NCI-H128 (cell line): ENCODE data around the gene TXNDC15.
A peak's percentile ranks its signal among the peaks of the same experiment; 100 is the strongest.
"Not testable (repeated sequence)": the region's sequence is repeated elsewhere in the genome, so short reads cannot be mapped to it uniquely, and the experiment has no call there.

ENCODE experiments used
- DNase-seq: peaks from one replicate; lab custom pipeline; 2025; ENCODE audit not compliant: unreplicated experiment; lab: John Stamatoyannopoulos, UW

The TXNDC15 gene

GRCh38 chr5:134873987-134874830 is at the start of gene TXNDC15:
Gene TXNDC15, plus strand, starts transcription at chr5:134874371. Its CDS starts 57 bp downstream, at chr5:134874428.
- DNase-seq, result peak; percentile 53

- DNase-seq, result no peak
These were observed 49.5 kb upstream of the TXNDC15 start for GRCh38 chr5:134824681-134825080.

- DNase-seq, result no peak
These were observed 49.0 kb upstream of the TXNDC15 start for GRCh38 chr5:134825212-134825611.

- DNase-seq, result no peak
These were observed 40.7 kb upstream of the TXNDC15 start for GRCh38 chr5:134833340-134834032.

GRCh38 chr5:134835623-134836022 is 38.5 kb upstream of the TXNDC15 start:
- DNase-seq, result no peak

DNA sequence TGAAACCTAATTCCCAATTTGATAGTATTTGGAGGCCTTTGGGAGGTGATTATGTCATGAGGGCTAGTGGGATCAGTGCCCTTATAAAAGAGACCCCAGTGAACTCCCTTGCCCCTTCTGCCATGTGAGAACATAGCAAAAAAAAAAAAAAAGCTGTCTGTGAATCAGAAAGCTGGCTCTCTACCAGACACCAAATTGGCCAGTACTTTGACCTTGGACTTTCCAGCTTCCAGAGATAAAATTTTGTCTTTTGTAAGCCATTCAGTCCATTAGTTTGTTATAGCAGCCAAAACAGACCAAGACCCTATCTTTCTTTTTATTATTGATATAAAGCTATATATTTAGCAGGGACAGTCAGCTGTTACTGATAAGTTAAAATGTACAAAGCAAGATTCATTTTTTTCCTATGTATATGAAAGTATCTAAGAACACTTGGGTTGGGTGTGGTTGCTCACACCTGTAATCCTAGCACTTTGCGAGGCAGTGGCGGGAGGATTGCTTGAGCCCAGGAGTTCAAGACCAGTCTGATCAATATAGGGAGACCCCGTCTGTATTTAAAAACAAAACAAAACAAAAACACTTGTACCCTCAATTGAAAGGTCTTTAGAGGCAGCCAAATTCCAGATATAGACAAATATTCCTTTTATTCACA is 36.5 kb upstream of the TXNDC15 start:
- no peak for DNase-seq

- not testable (repeated sequence) for DNase-seq
These were observed 35.8 kb upstream of the TXNDC15 start for GRCh38 chr5:134838361-134838760.

DNA sequence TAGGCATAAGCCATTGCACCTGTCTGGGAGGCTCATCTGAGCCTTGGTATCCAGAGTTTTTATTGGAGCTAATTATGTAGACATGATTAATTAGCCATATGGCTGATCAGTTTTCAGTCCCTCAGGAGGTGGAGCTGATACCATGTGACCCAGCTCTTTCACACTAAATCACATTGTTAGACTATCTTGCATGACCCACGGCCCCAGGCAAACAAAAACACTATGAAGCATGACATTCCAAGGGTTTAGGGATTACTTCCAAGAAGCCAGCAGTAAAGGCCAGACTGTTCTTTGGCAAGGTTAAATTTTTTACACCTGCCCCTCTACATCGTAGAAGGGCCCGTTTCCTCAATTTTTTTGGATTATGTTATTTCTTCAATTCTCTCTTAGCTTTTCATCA is 33.4 kb upstream of the TXNDC15 start:
- DNase-seq, result no peak

DNA sequence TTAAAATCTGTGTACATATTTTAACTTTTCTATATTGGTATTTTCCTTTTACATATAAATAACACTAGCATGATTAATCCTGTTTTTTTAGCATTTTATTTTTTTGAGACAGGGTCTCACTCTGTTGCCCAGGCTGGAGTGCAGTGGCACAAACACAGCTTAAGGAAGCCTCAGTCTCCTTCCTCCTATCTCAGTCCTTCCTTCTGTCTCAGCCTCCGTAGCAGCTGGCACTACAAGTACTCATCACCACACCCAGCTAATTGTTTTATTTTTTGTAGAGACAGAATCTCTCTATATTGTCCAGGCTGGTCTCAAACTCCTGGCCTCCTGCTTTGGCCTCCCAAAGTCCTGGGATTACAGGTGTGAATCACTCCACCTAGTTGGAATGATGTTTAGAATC is 29.9 kb upstream of the TXNDC15 start:
- no peak for DNase-seq

DNA sequence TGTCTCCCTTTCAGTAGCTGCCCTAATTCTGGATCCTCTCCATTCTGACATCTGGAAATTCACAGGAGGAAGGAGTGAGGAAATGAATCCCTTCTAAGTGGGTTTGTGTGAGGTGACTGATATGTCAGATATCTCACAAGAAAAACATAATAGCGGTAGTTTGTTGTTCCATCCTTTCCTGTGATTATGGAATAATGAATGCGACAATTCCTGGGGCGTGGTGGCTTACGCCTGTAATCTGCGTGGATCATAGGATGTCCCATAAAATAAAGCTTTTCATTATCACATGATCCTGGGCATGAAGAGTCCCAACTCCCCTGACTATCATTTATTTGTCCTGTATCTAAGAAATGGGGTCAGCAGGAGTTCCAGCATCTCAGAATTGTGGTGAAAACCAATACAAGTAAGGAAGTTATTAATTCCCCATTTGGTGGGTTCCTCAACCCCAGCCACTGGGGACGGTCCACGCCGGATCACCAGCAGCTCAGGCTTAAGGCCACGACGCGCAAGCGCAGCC is 28.8 kb upstream of the TXNDC15 start:
- no peak for DNase-seq

- DNase-seq, result peak; percentile 63
These were observed 28.1 kb upstream of the TXNDC15 start, which contains the start of gene C5orf24 for GRCh38 chr5:134845852-134846640. Gene C5orf24, plus strand, starts transcription at chr5:134845968. Its CDS starts 8,933 bp downstream, at chr5:134854901.

GRCh38 chr5:134846641-134846960 is 27.6 kb upstream of the TXNDC15 start:
- DNase-seq, result no peak

GRCh38 chr5:134849434-134849933 is 24.7 kb upstream of the TXNDC15 start:
- DNase-seq, result not testable (repeated sequence)

DNA sequence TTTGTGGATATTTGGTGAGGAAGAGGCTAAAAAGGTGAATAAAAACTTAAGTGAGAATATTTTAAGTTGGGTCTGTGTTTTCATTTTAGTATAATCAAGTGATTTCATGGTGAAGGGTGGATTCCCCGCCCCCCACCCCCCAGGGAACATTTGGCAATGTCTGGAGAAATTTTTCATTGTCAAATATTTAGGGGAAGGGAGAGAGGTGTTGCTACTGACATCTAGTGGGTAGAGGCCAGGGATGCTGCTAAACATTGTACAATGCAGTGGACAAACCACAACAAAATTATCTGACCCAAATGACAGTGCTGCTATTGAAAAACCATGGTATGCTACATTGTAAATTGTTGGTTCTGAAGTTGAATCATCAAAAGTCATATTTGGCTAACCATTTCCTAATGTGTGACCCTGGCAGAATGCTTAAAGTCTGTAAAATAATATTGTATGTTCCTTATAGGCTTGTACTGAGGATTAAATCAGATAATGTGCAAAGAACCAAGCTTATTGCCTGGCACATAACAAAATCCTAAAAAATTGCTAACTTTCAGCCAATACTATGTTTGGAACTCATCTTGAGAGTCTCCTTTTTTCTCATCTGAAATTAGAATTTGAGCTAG is 22.8 kb upstream of the TXNDC15 start:
- no peak for DNase-seq

- DNase-seq, result not testable (repeated sequence)
These were observed 17.7 kb upstream of the TXNDC15 start for GRCh38 chr5:134856465-134856864.

DNA sequence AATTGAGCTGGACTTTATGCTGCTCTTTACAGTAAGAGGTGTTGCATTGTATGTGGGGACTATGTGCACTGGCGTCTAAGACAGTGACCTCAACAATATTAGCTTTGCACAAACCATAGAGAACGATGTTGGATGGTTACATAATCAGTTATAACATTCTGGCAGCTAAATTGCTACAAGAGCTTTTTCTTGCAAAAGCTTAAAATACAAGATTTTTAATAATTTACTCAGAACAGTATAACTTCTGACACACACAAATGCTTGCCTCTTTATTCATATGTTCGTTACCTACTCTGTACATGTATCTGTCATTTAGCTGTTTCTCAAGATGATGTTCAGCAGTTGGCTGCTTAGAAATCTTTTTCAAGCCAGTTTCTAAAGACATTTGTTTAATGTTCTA is 16.8 kb upstream of the TXNDC15 start:
- DNase-seq, result no peak

GRCh38 chr5:134864707-134865106 is 9.5 kb upstream of the TXNDC15 start:
- no peak for DNase-seq

GRCh38 chr5:134873494-134873893 is 677 bp upstream of the TXNDC15 start:
- no peak for DNase-seq

- DNase-seq, result no peak
These were observed 872 bp downstream of the TXNDC15 start for GRCh38 chr5:134874831-134875655.
